ENCODE results near the gene GABRG3. TPM values are rescaled to one million over a fixed set of nuclear protein-coding genes. Genes with fewer than 3 reads are reported as not detected.

Gene GABRG3
- total and polyA plus RNA-seq, 2 donors from 2014 or later, result not detected

DNA sequence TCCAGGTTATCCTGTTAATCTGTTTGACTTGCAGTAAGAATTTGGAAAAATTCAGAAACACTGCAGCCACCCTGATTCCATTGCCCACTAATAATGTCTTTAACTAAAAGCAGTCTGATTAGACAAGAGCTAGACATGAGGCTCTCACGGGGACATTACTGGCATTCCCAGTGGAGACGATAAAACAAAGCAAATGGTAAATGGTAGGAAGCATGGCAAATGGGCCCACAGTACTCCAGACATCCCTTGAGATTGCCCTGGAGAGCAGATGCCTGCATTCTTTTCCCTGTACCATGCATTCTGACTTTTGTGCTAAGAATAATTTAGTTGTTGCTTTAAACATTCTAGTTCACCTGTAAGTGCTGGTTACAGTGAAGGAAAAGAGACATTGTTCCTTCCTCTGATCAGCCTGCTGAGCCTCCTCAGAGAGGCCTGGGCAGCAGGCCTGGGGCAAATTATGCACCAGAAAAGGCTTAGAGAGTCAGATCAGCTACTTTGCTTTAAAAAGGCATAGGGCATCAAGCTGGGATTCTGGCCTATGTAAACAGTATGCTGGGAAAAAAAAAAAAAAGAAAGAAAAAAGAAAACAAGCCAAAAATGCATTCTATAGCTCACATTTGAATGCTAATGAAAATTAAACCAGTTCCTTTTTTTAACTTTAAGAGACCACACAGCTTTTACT is 204.6 kb downstream of the GABRG3 start:
- TF ChIP-seq, protein P1, sequence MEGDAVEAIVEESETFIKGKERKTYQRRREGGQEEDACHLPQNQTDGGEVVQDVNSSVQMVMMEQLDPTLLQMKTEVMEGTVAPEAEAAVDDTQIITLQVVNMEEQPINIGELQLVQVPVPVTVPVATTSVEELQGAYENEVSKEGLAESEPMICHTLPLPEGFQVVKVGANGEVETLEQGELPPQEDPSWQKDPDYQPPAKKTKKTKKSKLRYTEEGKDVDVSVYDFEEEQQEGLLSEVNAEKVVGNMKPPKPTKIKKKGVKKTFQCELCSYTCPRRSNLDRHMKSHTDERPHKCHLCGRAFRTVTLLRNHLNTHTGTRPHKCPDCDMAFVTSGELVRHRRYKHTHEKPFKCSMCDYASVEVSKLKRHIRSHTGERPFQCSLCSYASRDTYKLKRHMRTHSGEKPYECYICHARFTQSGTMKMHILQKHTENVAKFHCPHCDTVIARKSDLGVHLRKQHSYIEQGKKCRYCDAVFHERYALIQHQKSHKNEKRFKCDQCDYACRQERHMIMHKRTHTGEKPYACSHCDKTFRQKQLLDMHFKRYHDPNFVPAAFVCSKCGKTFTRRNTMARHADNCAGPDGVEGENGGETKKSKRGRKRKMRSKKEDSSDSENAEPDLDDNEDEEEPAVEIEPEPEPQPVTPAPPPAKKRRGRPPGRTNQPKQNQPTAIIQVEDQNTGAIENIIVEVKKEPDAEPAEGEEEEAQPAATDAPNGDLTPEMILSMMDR (IDR thresholded peaks at IDR 0.05; ENCODE audit: borderline replicate concordance, extremely low read depth, insufficient read depth), result no peak
- Histone ChIP-seq H3K9me3 (ENCODE audit: control insufficient read depth in 2 of 3, insufficient read depth in 1 of 3, low read length in 3 of 3) (peaks cover 0 to 12% (median 0%) of the 10 kb centered on the region in 3 donors), H3K27ac (ENCODE audit: low read depth in 2 of 2, low read length in 2 of 2) (no peak overlapping the region), H3K27me3 (ENCODE audit: control insufficient read depth, insufficient read depth, low read length) (no peaks in the 10 kb centered on the region), H3K4me1 (ENCODE audit: control insufficient read depth in 2 of 3, insufficient read depth in 2 of 3, low read depth in 1 of 3, low read length in 3 of 3) (no peaks in the 10 kb centered on the region), H3K36me3 (ENCODE audit: control insufficient read depth in 2 of 3, insufficient read depth in 3 of 3, low read length in 3 of 3) (no peaks in the 10 kb centered on the region), H3K9ac (ENCODE audit: low read length in 3 of 3) (no peak overlapping the region), H3K4me3 (ENCODE audit: low read length in 3 of 3) (no peak overlapping the region)
- intact Hi-C loops (cut with DNase I), result no loop called here
- no peak for DNase-seq
- FAIRE-seq, result no peak

DNA sequence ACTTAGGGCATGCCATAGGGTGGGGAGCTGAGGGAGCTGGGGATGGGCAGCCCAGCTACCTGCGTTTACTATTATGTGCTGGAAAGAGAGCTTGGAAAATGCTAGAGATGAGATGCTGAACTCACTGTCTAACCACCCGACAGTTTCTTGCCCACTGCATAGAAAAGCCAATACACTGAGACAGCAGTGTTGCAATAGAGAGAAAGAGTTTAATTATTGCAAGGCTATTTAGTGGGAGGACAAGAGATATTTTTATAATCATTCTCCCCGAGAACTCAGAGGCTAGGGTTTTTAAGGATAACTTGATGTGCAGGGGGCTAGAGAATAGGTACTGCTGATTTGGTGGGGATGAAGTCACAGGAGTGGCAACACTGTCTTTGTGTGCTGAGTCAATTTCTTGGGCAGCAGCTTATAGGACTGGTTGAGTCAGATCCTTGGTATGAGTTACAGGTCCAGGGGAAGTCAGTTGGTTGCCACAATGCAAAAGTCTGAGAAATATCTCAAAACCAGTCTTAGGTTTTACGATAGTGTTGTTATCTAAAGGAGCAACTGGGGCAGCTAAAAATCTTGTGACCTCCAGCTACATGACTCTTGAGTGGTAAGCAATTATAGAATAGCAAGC is 205.9 kb downstream of the GABRG3 start:
- FAIRE-seq (no peak), DNase-seq (no peak)
- intact Hi-C loops (cut with DNase I), result no loop called here
- H3K36me3 ChIP-seq (ENCODE audit: control insufficient read depth in 2 of 3, insufficient read depth in 3 of 3, low read length in 3 of 3), result no peaks in the 10 kb centered on the region
- H3K4me3 ChIP-seq (ENCODE audit: low read length in 3 of 3), result no peak overlapping the region
- peaks cover 0 to 12% (median 0%) of the 10 kb centered on the region in 3 donors for H3K9me3 ChIP-seq (ENCODE audit: control insufficient read depth in 2 of 3, insufficient read depth in 1 of 3, low read length in 3 of 3)
- no peak overlapping the region for H3K27ac ChIP-seq (ENCODE audit: low read depth in 2 of 2, low read length in 2 of 2)
- H3K9ac ChIP-seq (ENCODE audit: low read length in 3 of 3), result no peak overlapping the region
- TF ChIP-seq, protein P1 (IDR thresholded peaks at IDR 0.05; ENCODE audit: borderline replicate concordance, extremely low read depth, insufficient read depth), result no peak
- no peaks in the 10 kb centered on the region for H3K27me3 ChIP-seq (ENCODE audit: control insufficient read depth, insufficient read depth, low read length)
- no peaks in the 10 kb centered on the region for H3K4me1 ChIP-seq (ENCODE audit: control insufficient read depth in 2 of 3, insufficient read depth in 2 of 3, low read depth in 1 of 3, low read length in 3 of 3)

GRCh38 chr15:27179789-27180188 is 208.8 kb downstream of the GABRG3 start:
- H3K4me1 ChIP-seq (ENCODE audit: control insufficient read depth in 2 of 3, insufficient read depth in 2 of 3, low read depth in 1 of 3, low read length in 3 of 3), result no peaks in the 10 kb centered on the region
- no peak overlapping the region for H3K4me3 ChIP-seq (ENCODE audit: low read length in 3 of 3)
- FAIRE-seq, result no peak
- H3K27me3 ChIP-seq (ENCODE audit: control insufficient read depth, insufficient read depth, low read length), result no peaks in the 10 kb centered on the region
- H3K9ac ChIP-seq (ENCODE audit: low read length in 3 of 3), result no peak overlapping the region
- no peaks in the 10 kb centered on the region for H3K36me3 ChIP-seq (ENCODE audit: control insufficient read depth in 2 of 3, insufficient read depth in 3 of 3, low read length in 3 of 3)
- peaks cover 0 to 12% (median 0%) of the 10 kb centered on the region in 3 donors for H3K9me3 ChIP-seq (ENCODE audit: control insufficient read depth in 2 of 3, insufficient read depth in 1 of 3, low read length in 3 of 3)
- intact Hi-C loops (cut with DNase I), result no loop called here
- TF ChIP-seq, protein P1 (IDR thresholded peaks at IDR 0.05; ENCODE audit: borderline replicate concordance, extremely low read depth, insufficient read depth), result no peak
- DNase-seq, result no peak
- no peak overlapping the region for H3K27ac ChIP-seq (ENCODE audit: low read depth in 2 of 2, low read length in 2 of 2)
